H1 (cell line): ENCODE measurements around the gene OXCT2. TPM values are rescaled to one million over a fixed set of nuclear protein-coding genes. Genes with fewer than 3 reads are reported as not detected.

ENCODE experiments used
- CTCF ChIA-PET: fragments of 300-600 bp; sonication (Branson Sonifier 250); formaldehyde crosslinking; loops from one replicate; lab custom pipeline; 2021; ENCODE audit not compliant: partially characterized antibody; lab: Charles Lee
- POLR2A ChIA-PET: fragments of 300-600 bp; sonication (Branson Sonifier 250); formaldehyde crosslinking; loops from one replicate; lab custom pipeline; 2021; ENCODE audit warnings: inconsistent platforms; ENCODE audit not compliant: partially characterized antibody; lab: Charles Lee
- DNase-seq, 2 experiments: peaks; one replicate each; pipeline versions ENCODE4 v3.0.0 to v3.0.0-alpha.2; 2010 to 2022; ENCODE audit warnings: low spot score in 2 of 2, low read depth in 1 of 2, mixed read lengths in 1 of 2
- FAIRE-seq: peaks from 2 replicates; lab custom pipeline; 2011; peaks lifted over from hg19 to GRCh38; lab: Jason Lieb, UNC
- H2AFZ ChIP-seq: 2 replicates; pipeline ENCODE4 v1.8.1; 2012; ENCODE audit warnings: low read length, inconsistent platforms
- H2AK5ac ChIP-seq: 2 replicates; pipeline ENCODE4 v1.6.1; 2013; ENCODE audit warnings: low read depth, low read length
- H2BK120ac ChIP-seq: replicated peaks from 2 replicates; pipeline ENCODE3; 2013; ENCODE audit warnings: low read depth, low read length, inconsistent platforms
- H2BK12ac ChIP-seq: 2 replicates; pipeline ENCODE4 v1.6.1; 2013; ENCODE audit warnings: low read depth, low read length
- H2BK15ac ChIP-seq: 2 replicates; pipeline ENCODE4 v1.6.1; 2013; ENCODE audit warnings: low read length
- H2BK20ac ChIP-seq: 2 replicates; pipeline ENCODE4 v1.6.1; 2013; ENCODE audit warnings: low read length
- H2BK5ac ChIP-seq: 2 replicates; pipeline ENCODE4 v1.6.1; 2013; ENCODE audit warnings: low read depth, low read length
- H3K14ac ChIP-seq: 2 replicates; pipeline ENCODE4 v1.6.1; 2013; ENCODE audit warnings: inconsistent platforms; ENCODE audit not compliant: insufficient read length
- H3K18ac ChIP-seq: 2 replicates; pipeline ENCODE4 v1.6.1; 2013; ENCODE audit warnings: low read length; ENCODE audit errors: extremely low read depth
- H3K23ac ChIP-seq: 2 replicates; pipeline ENCODE4 v1.6.1; 2013; ENCODE audit warnings: inconsistent platforms; ENCODE audit not compliant: insufficient read length
- H3K23me2 ChIP-seq: 2 replicates; pipeline ENCODE4 v1.6.1; 2013; ENCODE audit warnings: low read depth, low read length
- H3K27ac ChIP-seq: 2 replicates; pipeline ENCODE4 v1.6.1; 2011; ENCODE audit warnings: low read depth, low read length, inconsistent platforms
- H3K27me3 ChIP-seq, 4 experiments: replicated peaks in 1 of 4; 1 replicate in 1 of 4; 2 replicates in 3 of 4; pipeline versions ENCODE4 v1.6.1 to v1.8.1; 2011 to 2013; ENCODE audit warnings: low read length in 3 of 4, mild to moderate bottlenecking in 3 of 4, inconsistent platforms in 2 of 4, mixed read lengths in 2 of 4, moderate library complexity in 1 of 4; ENCODE audit not compliant: control insufficient read depth in 3 of 4, insufficient read depth in 3 of 4; ENCODE audit errors: extremely low read depth in 1 of 4
- H3K36me3 ChIP-seq, 4 experiments: 2 replicates each; pipeline versions ENCODE4 v1.6.1 to v1.8.1; 2011 to 2013; ENCODE audit warnings: mild to moderate bottlenecking in 4 of 4, low read length in 3 of 4, moderate library complexity in 2 of 4, control low read depth in 1 of 4, inconsistent platforms in 1 of 4; ENCODE audit not compliant: insufficient read depth in 4 of 4, control insufficient read depth in 2 of 4
- H3K4ac ChIP-seq: replicated peaks from 2 replicates; pipeline ENCODE3; 2013; ENCODE audit warnings: low read length, low read depth, mixed read lengths, inconsistent platforms; ENCODE audit not compliant: insufficient read length
- H3K4me1 ChIP-seq, 4 experiments: replicated peaks in 1 of 4; 1 replicate in 1 of 4; 2 replicates in 3 of 4; pipeline versions ENCODE4 v1.6.1 to v1.8.1; 2011 to 2013; ENCODE audit warnings: low read length in 3 of 4, inconsistent platforms in 2 of 4, mixed read lengths in 1 of 4; ENCODE audit not compliant: insufficient read depth in 4 of 4, control insufficient read depth in 3 of 4
- H3K4me2 ChIP-seq, 2 experiments: 2 replicates each; pipeline versions ENCODE4 v1.6.1 to v1.8.1; 2011 to 2013; ENCODE audit warnings: low read depth in 2 of 2, low read length in 2 of 2, control low read depth in 1 of 2, inconsistent platforms in 1 of 2, mild to moderate bottlenecking in 1 of 2; ENCODE audit not compliant: insufficient read depth in 1 of 2
- H3K4me3 ChIP-seq, 4 experiments: fragments of 200-600, 300-600 bp in 1 of 4; sonication (generic), shearing (Covaris generic), sonication (Bioruptor Twin) in 1 of 4; 2 replicates each; pipeline versions ENCODE4 v1.5.1 to v1.8.1; 2011 to 2016; ENCODE audit warnings: low read length in 4 of 4, low read depth in 3 of 4, control low read depth in 2 of 4, inconsistent platforms in 2 of 4, mild to moderate bottlenecking in 2 of 4, mixed read lengths in 1 of 4, moderate library complexity in 1 of 4; ENCODE audit not compliant: insufficient read depth in 2 of 4; ENCODE audit errors: extremely low read depth in 1 of 4
- H3K56ac ChIP-seq: replicated peaks from 2 replicates; pipeline ENCODE3; 2013; ENCODE audit warnings: low read depth, mild to moderate bottlenecking, mixed read lengths, low read length, inconsistent platforms; ENCODE audit not compliant: insufficient read length
- H3K79me1 ChIP-seq: 2 replicates; pipeline ENCODE4 v1.6.1; 2013; ENCODE audit warnings: low read depth, low read length, control low read depth
- H3K79me2 ChIP-seq, 2 experiments: 2 replicates each; pipeline versions ENCODE4 v1.6.1 to v1.8.1; 2012 to 2013; ENCODE audit warnings: low read length in 2 of 2, mild to moderate bottlenecking in 2 of 2, inconsistent platforms in 1 of 2; ENCODE audit not compliant: insufficient read depth in 2 of 2, control insufficient read depth in 1 of 2
- H3K9ac ChIP-seq, 4 experiments: replicated peaks in 1 of 4; 1 replicate in 1 of 4; 2 replicates in 3 of 4; pipeline versions ENCODE4 v1.6.1 to v1.8.1; 2011 to 2013; ENCODE audit warnings: low read depth in 3 of 4, low read length in 3 of 4, control low read depth in 2 of 4, mild to moderate bottlenecking in 2 of 4, moderate library complexity in 2 of 4, inconsistent platforms in 1 of 4; ENCODE audit errors: extremely low read depth in 1 of 4
- H3K9me3 ChIP-seq, 2 experiments: 2 replicates each; pipeline versions ENCODE4 v1.6.1 to v1.8.1; 2012 to 2013; ENCODE audit warnings: mild to moderate bottlenecking in 2 of 2, moderate library complexity in 2 of 2, control low read depth in 1 of 2, inconsistent platforms in 1 of 2, low read depth in 1 of 2, low read length in 1 of 2, mixed read lengths in 1 of 2; ENCODE audit not compliant: insufficient read depth in 2 of 2
- H4K20me1 ChIP-seq, 2 experiments: replicated peaks in 1 of 2; 2 replicates each; pipeline versions ENCODE3 to v1.8.1; 2011 to 2013; ENCODE audit warnings: inconsistent platforms in 2 of 2, low read length in 2 of 2, mild to moderate bottlenecking in 1 of 2; ENCODE audit not compliant: insufficient read depth in 2 of 2, control insufficient read depth in 1 of 2
- H4K5ac ChIP-seq: 2 replicates; pipeline ENCODE4 v1.6.1; 2013; ENCODE audit warnings: low read length, low read depth, mixed read lengths, inconsistent platforms; ENCODE audit not compliant: insufficient read length
- H4K8ac ChIP-seq: 2 replicates; pipeline ENCODE4 v1.8.0; 2013; ENCODE audit warnings: mild to moderate bottlenecking, moderate library complexity, low read length, inconsistent platforms; ENCODE audit not compliant: insufficient read depth; ENCODE audit errors: extremely low read depth
- H4K91ac ChIP-seq: replicated peaks from 2 replicates; pipeline ENCODE3; 2013; ENCODE audit warnings: low read length, mixed read lengths, inconsistent platforms; ENCODE audit not compliant: insufficient read length
- BACH1 ChIP-seq: IDR thresholded peaks from 2 replicates; pipeline ENCODE4 v1.6.1; 2012; ENCODE audit warnings: low read length, improper control_type of control experiment
- BCL11A ChIP-seq, 2 experiments: IDR thresholded peaks; one replicate each; pipeline ENCODE4 v1.6.1; 2011; ENCODE audit warnings: low read depth in 2 of 2, low read length in 2 of 2, mild to moderate bottlenecking in 2 of 2
- CHD1 ChIP-seq: IDR thresholded peaks from 2 replicates; pipeline ENCODE4 v1.6.1; 2012; ENCODE audit warnings: low read depth, low read length, improper control_type of control experiment
- CHD2 ChIP-seq: IDR thresholded peaks from 2 replicates; pipeline ENCODE4 v1.6.1; 2012; ENCODE audit warnings: low read length, improper control_type of control experiment
- FOSL1 ChIP-seq: IDR thresholded peaks from 2 replicates; pipeline ENCODE4 v1.6.1; 2011; ENCODE audit warnings: mild to moderate bottlenecking, low read depth, low read length, moderate library complexity; ENCODE audit not compliant: insufficient read depth
- GTF2F1 ChIP-seq: IDR thresholded peaks from 2 replicates; pipeline ENCODE4 v1.6.1; 2012; ENCODE audit warnings: low read depth, low read length, improper control_type of control experiment, borderline replicate concordance
- KDM1A ChIP-seq: fragments of 200-600, 300-600 bp; sonication (generic); IDR thresholded peaks from 2 replicates; pipeline ENCODE4 v1.7.1; 2016; ENCODE audit warnings: mild to moderate bottlenecking, low read length, borderline replicate concordance
- KDM4A ChIP-seq: IDR thresholded peaks from one replicate; pipeline ENCODE4 v1.7.1; 2012; ENCODE audit warnings: low read depth, mild to moderate bottlenecking, moderate library complexity, low read length, inconsistent platforms; ENCODE audit not compliant: severe bottlenecking
- POLR2A ChIP-seq, 2 experiments: IDR thresholded peaks; 1 replicate in 1 of 2; 2 replicates in 1 of 2; pipeline ENCODE4 v1.6.1; 2011; ENCODE audit warnings: low read depth in 2 of 2, low read length in 2 of 2, mild to moderate bottlenecking in 2 of 2; ENCODE audit errors: control extremely low read depth in 1 of 2
- RBBP5 ChIP-seq: IDR thresholded peaks from 2 replicates; pipeline ENCODE4 v1.7.1; 2012; ENCODE audit warnings: low read depth, mild to moderate bottlenecking, inconsistent platforms, low read length, moderate library complexity, borderline replicate concordance
- SIN3A ChIP-seq, 2 experiments: IDR thresholded peaks in 1 of 2; conservative IDR thresholded peaks in 1 of 2; 2 replicates each; pipeline ENCODE4 v1.6.1; 2011 to 2012; ENCODE audit warnings: low read length in 2 of 2, improper control_type of control experiment in 1 of 2, low read depth in 1 of 2, mild to moderate bottlenecking in 1 of 2
- SP4 ChIP-seq: IDR thresholded peaks from 2 replicates; pipeline ENCODE4 v1.6.1; 2012; ENCODE audit warnings: low read length, inconsistent platforms
- TEAD4 ChIP-seq: IDR thresholded peaks from 2 replicates; pipeline ENCODE4 v1.6.1; 2012; ENCODE audit warnings: low read depth, low read length, inconsistent platforms, mixed read lengths
- WGBS, 2 experiments: shearing (Covaris generic) in 1 of 2; methylation state at CpG; one replicate each; pipeline versions ENCODE4 v1.1.6 to v1.1.7; 2013 to 2015; ENCODE audit warnings: low lambda C conversion rate in 2 of 2, mixed read lengths in 2 of 2, inconsistent platforms in 1 of 2, low coverage in 1 of 2, missing lambda C conversion rate in 1 of 2; ENCODE audit not compliant: insufficient replicate concordance in 2 of 2, insufficient coverage in 1 of 2, insufficient read length in 1 of 2; ENCODE audit errors: extremely low coverage in 1 of 2, missing lambda C conversion rate in 1 of 2; 5-methylcytosine and 5-hydroxymethylcytosine counted together
- polyA plus RNA-seq, 7 experiments: library from polyadenylated mRNA; depleted of rRNA in 3 of 7; stranded (reverse) in 5 of 7; unstranded in 2 of 7; fragments of >200 nt in 5 of 7; fragments of 200-250 nt in 2 of 7; gene quantifications; 1 replicate in 5 of 7; 2 replicates in 1 of 7; 4 replicates in 1 of 7; pipeline versions ENCODE4 v1.2.1 to v1.2.3, GENCODE V29; 2011 to 2013; ENCODE audit warnings: missing spikeins in 2 of 7, mixed read lengths in 2 of 7
- total RNA-seq: library from RNA; stranded (reverse); fragmentation: NEBNext Ultra II Directional; extraction: Animal tissue kit (Norgen Biotek cat#: 25700); gene quantifications from 2 replicates; pipeline ENCODE4 v1.2.1, GENCODE V29; 2021

Gene OXCT2
- total and polyA plus RNA-seq, 2 of the 8 experiments (the other 6 are each of a cell fraction or from before 2014, with no cell fraction given): 2.6 to 2.9 TPM

- H3K36me3 ChIP-seq: no peaks in the 10 kb centered on the region
- no peak overlapping the region for H3K9ac ChIP-seq
- no peaks in the 10 kb centered on the region for H3K4me1 ChIP-seq
- no peaks in the 10 kb centered on the region for H3K79me1 ChIP-seq
- no peak overlapping the region for H3K14ac ChIP-seq
- H2BK5ac ChIP-seq: no peak overlapping the region
- H3K23me2 ChIP-seq: no peaks in the 10 kb centered on the region
- H2BK20ac ChIP-seq: no peak overlapping the region
- H4K91ac ChIP-seq: no peak overlapping the region
- H3K4ac ChIP-seq: no peak overlapping the region
- H3K4me2 ChIP-seq: no peak overlapping the region
- ChIA-PET POLR2A (interaction anchor here (1.2 to 2.4 kb wide), 2 partner anchors 13 to 23 kb away, joined by 3 to 6 read pairs; no protein-coding TSS in a partner anchor), CTCF (interaction anchor here (0.6 to 7.6 kb wide), 15 partner anchors 9 to 214 kb away, joined by 3 to 79 read pairs (median 10); partner anchors contain the start of gene MYCL)
- H2AFZ ChIP-seq: no peak overlapping the region
- no peak for DNase-seq
- no peak overlapping the region for H3K18ac ChIP-seq
- H3K23ac ChIP-seq: no peak overlapping the region
- H2BK12ac ChIP-seq: no peak overlapping the region
- H2BK120ac ChIP-seq: no peak overlapping the region
- H4K5ac ChIP-seq: no peak overlapping the region
- FAIRE-seq: no peak
- no peak overlapping the region for H3K27ac ChIP-seq
- H2AK5ac ChIP-seq: no peak overlapping the region
- H3K27me3 ChIP-seq: no peaks in the 10 kb centered on the region; a peak in 1 of 7 replicates
- H3K9me3 ChIP-seq: no peaks in the 10 kb centered on the region
- H4K20me1 ChIP-seq: no peaks in the 10 kb centered on the region
- 90% methylated on average over 2 of the region's 2 CpGs; no CpG with 5 or more reads in 1 of the 2 experiments for WGBS, 2 experiments
- H4K8ac ChIP-seq: no peak overlapping the region
- H3K79me2 ChIP-seq: no peaks in the 10 kb centered on the region
- no peak overlapping the region for H2BK15ac ChIP-seq
- H3K4me3 ChIP-seq: no peak overlapping the region
- H3K56ac ChIP-seq: no peak overlapping the region
- TF ChIP-seq SIN3A (conservative IDR thresholded peaks at IDR 0.05 in 1 of 2, IDR thresholded peaks at IDR 0.05 in 1 of 2; ENCODE audit: low read depth in 1 of 2, low read length in 2 of 2) (no peak), SP4 (no peak), TEAD4 (no peak), BCL11A (IDR thresholded peaks at IDR 0.05; ENCODE audit: low read depth in 2 of 2, low read length in 2 of 2) (no peak), FOSL1 (no peak), BACH1 (no peak), POLR2A (IDR thresholded peaks at IDR 0.05; ENCODE audit: control extremely low read depth in 1 of 2, low read depth in 2 of 2, low read length in 2 of 2) (no peak), CHD2 (no peak), KDM4A (no peak), KDM1A (no peak), CHD1 (no peak), RBBP5 (no peak), GTF2F1 (no peak)
Observed at GRCh38 chr1:39818482-39818881, 47.3 kb upstream of the OXCT2 start.
